Neuron (in vitro differentiated cells): ENCODE results near the gene ENPP5.
"Not testable (repeated sequence)": the region's sequence is repeated elsewhere in the genome, so short reads cannot be mapped to it uniquely, and the experiment has no call there.

Source experiments
- H2AFZ ChIP-seq: one replicate; pipeline ENCODE4 v1.6.1; 2013; ENCODE audit warnings: low read depth, mild to moderate bottlenecking, inconsistent platforms, low read length, moderate library complexity
- H3K27me3 ChIP-seq: one replicate; pipeline ENCODE4 v1.6.1; 2013; ENCODE audit warnings: low read length; ENCODE audit not compliant: insufficient read depth
- H3K36me3 ChIP-seq: one replicate; pipeline ENCODE4 v1.6.1; 2013; ENCODE audit warnings: low read length; ENCODE audit not compliant: insufficient read depth
- H3K4me1 ChIP-seq: one replicate; pipeline ENCODE4 v1.6.1; 2013; ENCODE audit warnings: low read length; ENCODE audit not compliant: insufficient read depth
- H3K4me3 ChIP-seq: 2 replicates; pipeline ENCODE4 v1.5.1; 2013; ENCODE audit warnings: mild to moderate bottlenecking, low read length, moderate library complexity
- H3K9me3 ChIP-seq: one replicate; pipeline ENCODE4 v1.6.1; 2013; ENCODE audit warnings: low read length

Gene ENPP5

DNA sequence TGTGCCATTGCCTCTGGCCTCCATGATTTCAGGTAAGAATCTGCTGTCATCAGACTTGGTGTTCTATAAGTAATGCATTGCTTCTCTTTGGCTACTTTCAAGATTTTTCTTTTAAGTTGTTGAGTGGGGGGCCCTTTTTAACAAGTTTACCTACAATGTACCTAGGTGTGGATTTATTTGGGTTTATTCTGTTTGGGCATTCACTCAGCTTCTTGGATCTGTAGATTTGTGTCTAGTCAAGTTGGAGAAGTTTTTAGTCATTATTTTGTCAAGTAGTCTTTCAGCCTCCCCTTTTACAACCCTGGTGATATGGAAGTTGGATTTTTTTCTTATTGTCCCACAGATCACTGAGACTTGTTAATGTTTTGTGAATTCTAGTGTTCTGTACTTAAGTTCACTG lies 14.1 kb downstream of the ENPP5 start:
- H3K4me3 ChIP-seq, result no peak overlapping the region
- H3K27me3 ChIP-seq, result no peaks in the 10 kb centered on the region
- H3K36me3 ChIP-seq, result no peaks in the 10 kb centered on the region
- H3K4me1 ChIP-seq, result no peaks in the 10 kb centered on the region
- no peaks in the 10 kb centered on the region for H3K9me3 ChIP-seq
- H2AFZ ChIP-seq, result no peak overlapping the region

DNA sequence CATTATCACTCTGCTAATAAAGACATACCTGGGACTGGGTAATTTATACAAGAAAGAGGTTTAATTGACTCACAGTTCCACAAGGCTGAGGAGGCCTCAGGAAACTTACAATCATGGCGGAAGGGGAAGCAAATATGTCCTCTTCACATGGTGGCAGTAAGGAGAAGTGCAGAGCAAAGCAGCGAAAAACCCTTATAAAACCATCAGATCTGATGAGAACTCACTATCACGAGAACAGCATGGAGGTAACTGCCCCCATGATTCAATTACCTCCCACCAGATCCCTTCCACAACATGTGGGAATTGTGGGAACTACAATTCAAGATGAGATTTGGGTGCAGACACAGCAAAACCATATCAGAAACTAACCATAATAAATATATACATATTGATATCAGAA lies 21.7 kb downstream of the ENPP5 start:
- not testable (repeated sequence) for H3K9me3 ChIP-seq, H3K4me3 ChIP-seq, H2AFZ ChIP-seq, H3K27me3 ChIP-seq, H3K4me1 ChIP-seq, H3K36me3 ChIP-seq

DNA sequence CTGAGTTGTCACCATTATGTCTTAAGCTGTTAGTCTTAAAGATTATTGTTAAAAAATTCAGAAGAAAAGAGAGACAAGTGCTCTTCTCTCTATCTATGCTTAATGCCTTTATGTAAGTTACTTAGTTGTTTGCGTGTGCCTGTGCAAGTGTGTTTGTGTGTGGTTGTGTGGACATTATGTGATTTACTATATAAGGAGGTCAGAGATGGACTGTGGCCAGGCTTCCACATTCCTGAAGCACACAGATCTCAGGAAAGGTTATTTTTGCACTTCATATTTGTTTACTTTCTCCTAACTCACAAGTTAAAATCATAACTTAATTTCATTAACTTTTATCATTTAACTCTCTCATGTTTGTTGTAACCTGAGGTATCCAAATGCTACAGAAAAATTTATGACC lies 26.5 kb downstream of the ENPP5 start:
- no peaks in the 10 kb centered on the region for H3K9me3 ChIP-seq
- peaks cover 3% of the 10 kb centered on the region for H3K27me3 ChIP-seq
- H3K36me3 ChIP-seq, result no peaks in the 10 kb centered on the region
- H3K4me1 ChIP-seq, result no peaks in the 10 kb centered on the region
- H2AFZ ChIP-seq, result no peak overlapping the region
- no peak overlapping the region for H3K4me3 ChIP-seq

DNA sequence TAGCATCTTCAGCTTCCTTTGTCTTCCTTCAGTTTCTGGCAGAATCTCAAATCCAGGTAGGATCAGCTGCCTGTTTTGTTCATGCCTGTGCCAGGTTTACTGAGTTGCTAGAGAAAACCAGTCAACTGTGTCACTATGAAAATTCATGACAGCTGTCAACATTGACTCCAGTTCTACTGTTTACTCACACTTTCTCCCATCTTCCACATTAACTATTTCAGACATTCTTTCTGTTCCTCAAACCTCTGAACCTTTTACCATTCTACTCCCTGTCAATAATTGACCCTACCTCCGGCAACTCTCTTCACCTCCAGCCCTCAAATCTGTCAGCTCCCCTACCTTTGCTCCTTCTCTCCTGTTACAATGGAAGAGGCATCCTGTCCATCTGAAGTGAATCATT lies 32.5 kb downstream of the ENPP5 start:
- Histone ChIP-seq H3K4me3 (no peak overlapping the region), H3K4me1 (no peaks in the 10 kb centered on the region), H3K9me3 (no peaks in the 10 kb centered on the region), H3K36me3 (no peaks in the 10 kb centered on the region), H3K27me3 (peaks cover 6% of the 10 kb centered on the region), H2AFZ (no peak overlapping the region)

DNA sequence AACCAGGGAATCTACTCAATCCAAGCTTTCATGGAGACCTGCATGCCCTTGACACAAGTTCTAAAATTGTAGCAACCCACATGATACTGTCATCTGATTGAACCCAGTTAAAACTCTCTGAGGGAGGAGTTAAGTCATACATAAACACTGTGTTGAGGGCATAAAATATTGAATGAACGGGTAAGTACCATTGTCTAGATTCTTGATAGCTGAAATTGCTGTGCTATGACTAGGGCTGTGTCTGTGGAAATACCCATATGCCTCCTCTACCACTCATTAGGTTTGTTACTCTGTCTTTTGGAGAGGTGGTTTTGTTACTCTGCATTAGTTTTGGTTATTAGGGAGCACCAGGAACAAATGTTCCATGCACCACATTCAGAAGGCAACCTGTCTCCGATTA lies 33.4 kb downstream of the ENPP5 start:
- peaks cover 6% of the 10 kb centered on the region for H3K27me3 ChIP-seq
- no peak overlapping the region for H2AFZ ChIP-seq
- H3K4me1 ChIP-seq, result no peaks in the 10 kb centered on the region
- no peaks in the 10 kb centered on the region for H3K9me3 ChIP-seq
- H3K4me3 ChIP-seq, result no peak overlapping the region
- no peaks in the 10 kb centered on the region for H3K36me3 ChIP-seq

- H3K9me3 ChIP-seq, result no peaks in the 10 kb centered on the region
- H3K4me1 ChIP-seq, result no peaks in the 10 kb centered on the region
- peaks cover 6% of the 10 kb centered on the region for H3K27me3 ChIP-seq
- no peaks in the 10 kb centered on the region for H3K36me3 ChIP-seq
- no peak overlapping the region for H2AFZ ChIP-seq
- H3K4me3 ChIP-seq, result no peak overlapping the region
These were observed 33.9 kb downstream of the ENPP5 start for GRCh38 chr6:46136831-46137230.

GRCh38 chr6:46135176-46135575 lies 35.6 kb downstream of the ENPP5 start:
- H2AFZ ChIP-seq, result no peak overlapping the region
- H3K9me3 ChIP-seq, result no peaks in the 10 kb centered on the region
- no peaks in the 10 kb centered on the region for H3K4me1 ChIP-seq
- no peaks in the 10 kb centered on the region for H3K36me3 ChIP-seq
- H3K27me3 ChIP-seq, result peaks cover 5% of the 10 kb centered on the region
- no peak overlapping the region for H3K4me3 ChIP-seq

- no peaks in the 10 kb centered on the region for H3K9me3 ChIP-seq
- no peak overlapping the region for H3K4me3 ChIP-seq
- no peak overlapping the region for H2AFZ ChIP-seq
These were observed 36.6 kb downstream of the ENPP5 start for GRCh38 chr6:46134216-46134615.

DNA sequence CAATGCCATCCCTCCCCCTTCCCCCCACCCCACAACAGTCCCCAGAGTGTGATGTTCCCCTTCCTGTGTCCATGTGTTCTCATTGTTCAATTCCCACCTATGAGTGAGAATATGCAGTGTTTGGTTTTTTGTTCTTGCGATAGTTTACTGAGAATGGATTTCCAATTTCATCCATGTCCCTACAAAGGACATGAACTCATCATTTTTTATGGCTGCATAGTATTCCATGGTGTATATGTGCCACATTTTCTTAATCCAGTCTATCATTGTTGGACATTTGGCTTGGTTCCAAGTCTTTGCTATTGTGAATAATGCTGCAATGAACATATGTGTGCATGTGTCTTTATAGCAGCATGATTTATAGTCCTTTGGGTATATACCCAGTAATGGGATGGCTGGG lies 39.5 kb downstream of the ENPP5 start:
- H2AFZ ChIP-seq, H3K9me3 ChIP-seq, H3K4me3 ChIP-seq, H3K36me3 ChIP-seq, H3K4me1 ChIP-seq, H3K27me3 ChIP-seq: not testable (repeated sequence)

More at GRCh38 chr6:46134216-46134615, 36.6 kb downstream of the ENPP5 start:
- H3K4me1 ChIP-seq, result peaks cover 4% of the 10 kb centered on the region
- H3K36me3 ChIP-seq, result no peaks in the 10 kb centered on the region
- peaks cover 4% of the 10 kb centered on the region for H3K27me3 ChIP-seq

DNA sequence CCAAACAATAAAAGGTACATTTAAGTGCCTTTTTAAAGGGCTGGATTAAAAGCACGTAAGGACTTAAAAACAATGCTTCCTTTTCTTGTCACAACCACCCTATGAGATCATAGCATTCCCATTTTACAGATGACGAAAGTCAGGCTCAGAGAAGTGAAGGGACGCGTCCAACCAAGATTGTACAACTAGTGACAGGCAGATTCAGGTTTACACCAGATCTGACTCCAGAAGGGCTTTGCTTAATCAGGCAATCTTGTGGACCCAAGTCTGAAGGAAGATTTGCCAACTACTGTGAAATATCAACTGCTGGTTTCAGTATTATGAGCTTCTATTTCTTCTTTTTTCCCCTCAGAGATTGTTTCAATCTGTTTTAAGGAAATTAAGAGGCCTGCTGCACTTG lies 40.1 kb downstream of the ENPP5 start:
- Histone ChIP-seq H3K4me3 (peak overlapping the region; percentile 60), H3K4me1 (peaks cover 4% of the 10 kb centered on the region), H2AFZ (no peak overlapping the region), H3K36me3 (no peaks in the 10 kb centered on the region), H3K9me3 (no peaks in the 10 kb centered on the region), H3K27me3 (peaks cover 3% of the 10 kb centered on the region)

- Histone ChIP-seq H3K27me3 (peaks cover 3% of the 10 kb centered on the region), H2AFZ (peak within 1 kb of the TSS; percentile 95), H3K9me3 (no peaks in the 10 kb centered on the region), H3K36me3 (no peaks in the 10 kb centered on the region), H3K4me1 (peaks cover 4% of the 10 kb centered on the region), H3K4me3 (peak within 1 kb of the TSS; percentile 60)
These were observed 40.9 kb downstream of the ENPP5 start, which contains the start of gene ENPP4 for GRCh38 chr6:46129629-46130511. TSS of gene ENPP4 (plus strand) at chr6:46129989. CDS start at chr6:46139584, 9,595 bp downstream.

- no peaks in the 10 kb centered on the region for H3K9me3 ChIP-seq
- H3K27me3 ChIP-seq, result peaks cover 3% of the 10 kb centered on the region
- no peaks in the 10 kb centered on the region for H3K36me3 ChIP-seq
- peak overlapping the region; percentile 60 for H3K4me3 ChIP-seq
- peak overlapping the region; percentile 95 for H2AFZ ChIP-seq
- H3K4me1 ChIP-seq, result peaks cover 4% of the 10 kb centered on the region
These were observed 41.5 kb downstream of the ENPP5 start for GRCh38 chr6:46129291-46129628.

- no peaks in the 10 kb centered on the region for H3K9me3 ChIP-seq
- H3K4me1 ChIP-seq, result peaks cover 4% of the 10 kb centered on the region
- no peak overlapping the region for H2AFZ ChIP-seq
- no peak overlapping the region for H3K4me3 ChIP-seq
- no peaks in the 10 kb centered on the region for H3K36me3 ChIP-seq
- peaks cover 3% of the 10 kb centered on the region for H3K27me3 ChIP-seq
These were observed 42.3 kb downstream of the ENPP5 start for GRCh38 chr6:46128476-46128875.

DNA sequence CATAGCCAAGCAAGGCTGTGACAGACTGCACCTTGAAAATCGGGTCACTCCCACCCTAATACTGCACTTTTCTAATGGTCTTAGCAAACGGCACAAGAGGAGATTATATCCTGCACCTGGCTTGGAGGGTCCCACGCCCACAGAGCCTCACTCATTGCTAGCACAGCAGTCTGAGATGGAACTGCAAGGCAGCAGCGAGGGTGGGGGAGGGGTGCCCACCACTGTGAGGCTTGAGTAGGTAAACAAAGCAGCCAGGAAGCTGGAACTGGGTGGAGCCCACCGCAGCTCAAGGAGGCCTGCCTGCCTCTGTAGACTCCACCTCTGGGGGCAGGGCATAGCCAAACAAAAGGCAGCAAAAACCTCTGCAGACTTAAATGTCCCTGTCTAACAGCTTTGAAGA lies 51.1 kb downstream of the ENPP5 start:
- H2AFZ ChIP-seq, H3K36me3 ChIP-seq, H3K9me3 ChIP-seq, H3K27me3 ChIP-seq, H3K4me3 ChIP-seq, H3K4me1 ChIP-seq: not testable (repeated sequence)
